HG03135 (cell line): Measurements from ENCODE around the gene LMO2.

ENCODE experiments used
- ATAC-seq: cut with Tn5 transposase; IDR thresholded peaks from one replicate; pipeline ENCODE4 v1.9.1; 2021; ENCODE audit warnings: mild to moderate bottlenecking, moderate library complexity; ENCODE audit not compliant: unreplicated experiment

Gene LMO2

DNA sequence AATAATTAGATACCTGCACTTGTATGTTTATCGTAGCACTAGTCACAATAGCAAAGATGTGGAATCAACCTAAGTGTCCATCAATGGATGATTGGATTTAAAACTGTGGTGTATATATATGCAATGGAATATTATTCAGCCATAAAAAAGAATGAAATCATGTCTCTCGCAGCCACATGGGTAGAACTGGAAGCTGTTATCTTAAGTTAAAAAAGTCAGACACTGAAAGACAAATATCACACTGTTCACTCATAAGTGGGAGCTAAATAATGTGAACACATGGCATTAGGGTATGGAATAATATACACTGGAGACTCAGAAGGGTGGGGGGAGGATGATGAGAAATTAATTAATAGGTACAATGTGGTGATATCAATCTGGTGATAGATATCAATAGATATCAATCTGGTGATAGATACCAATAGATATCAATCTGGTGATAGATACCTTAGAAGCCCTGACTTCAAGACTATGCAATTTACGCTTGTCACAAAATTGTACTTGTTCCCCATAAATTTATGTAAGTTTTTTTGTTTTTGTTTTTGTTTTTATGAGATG is 2.0 kb downstream of the LMO2 start:
- no peak for ATAC-seq

DNA sequence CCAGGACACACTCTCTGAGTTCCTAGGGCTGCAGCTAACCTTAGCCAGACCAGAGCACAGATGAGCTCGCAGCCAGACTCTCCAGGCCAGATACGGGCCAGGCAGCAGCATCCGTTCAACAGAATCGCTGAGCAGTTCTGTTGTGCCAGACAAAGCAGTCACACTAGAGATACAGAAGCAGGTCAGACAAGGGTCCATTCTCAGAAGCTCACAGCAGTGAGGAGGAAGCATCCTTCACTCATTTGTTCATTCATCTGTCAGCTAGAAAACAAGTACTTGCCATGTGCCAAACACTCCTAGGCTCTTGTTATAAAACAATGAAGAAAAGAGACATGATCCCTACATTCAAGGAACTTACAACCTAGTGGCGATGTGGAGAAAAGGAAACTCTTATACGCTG is 2.6 kb downstream of the LMO2 start:
- ATAC-seq = no peak

DNA sequence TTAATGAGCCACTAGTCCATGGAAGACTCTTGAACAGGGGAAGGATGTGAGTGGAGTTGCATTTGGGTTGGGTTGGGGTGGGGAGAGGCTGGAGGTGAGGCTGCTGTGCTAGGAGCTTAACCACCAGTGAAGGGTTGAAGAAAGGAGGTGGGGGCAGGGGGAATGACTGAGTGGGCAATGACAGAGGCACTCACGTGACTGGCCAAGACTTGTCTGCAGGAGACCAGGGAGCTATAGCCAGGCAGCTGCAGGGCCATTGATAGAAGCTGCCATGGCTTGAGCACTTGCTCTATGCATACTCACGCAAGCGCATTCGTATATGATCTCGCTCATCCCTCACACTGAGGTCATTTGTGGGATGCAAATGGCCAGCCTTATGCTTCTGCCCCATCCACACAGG is 4.0 kb downstream of the LMO2 start:
- no peak for ATAC-seq

DNA sequence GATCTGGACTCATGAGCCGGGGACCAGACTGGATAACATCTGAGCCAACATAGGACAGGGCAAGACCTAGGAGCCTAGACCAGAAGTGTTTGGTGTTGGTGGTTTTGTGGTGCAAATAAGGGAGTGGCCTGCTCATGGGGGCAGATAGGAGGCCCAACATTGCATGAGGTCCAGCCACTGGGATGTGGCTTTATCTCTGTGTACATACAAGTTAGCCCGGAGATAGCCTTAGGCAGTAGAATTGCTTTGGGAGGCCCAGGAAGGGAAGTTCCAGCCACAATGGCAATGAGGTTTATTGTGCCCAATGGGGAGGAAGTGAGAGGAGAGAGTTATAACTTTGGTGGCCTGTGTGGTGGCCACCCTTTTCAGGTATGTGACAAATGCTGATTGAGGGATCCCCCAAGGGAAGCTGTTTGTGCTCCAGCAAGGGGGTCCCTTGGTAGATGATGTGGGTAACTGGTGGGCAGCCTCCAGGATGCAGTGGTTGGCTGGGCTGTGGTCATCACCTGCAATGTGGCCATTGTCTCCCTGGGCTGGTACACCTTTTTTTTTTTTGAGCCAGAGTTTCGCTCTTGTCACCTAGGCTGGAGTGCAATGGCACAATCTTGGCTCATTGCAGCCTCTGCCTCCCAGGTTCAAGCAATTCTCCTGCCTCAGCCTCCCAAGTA is 6.4 kb downstream of the LMO2 start:
- ATAC-seq = no peak

DNA sequence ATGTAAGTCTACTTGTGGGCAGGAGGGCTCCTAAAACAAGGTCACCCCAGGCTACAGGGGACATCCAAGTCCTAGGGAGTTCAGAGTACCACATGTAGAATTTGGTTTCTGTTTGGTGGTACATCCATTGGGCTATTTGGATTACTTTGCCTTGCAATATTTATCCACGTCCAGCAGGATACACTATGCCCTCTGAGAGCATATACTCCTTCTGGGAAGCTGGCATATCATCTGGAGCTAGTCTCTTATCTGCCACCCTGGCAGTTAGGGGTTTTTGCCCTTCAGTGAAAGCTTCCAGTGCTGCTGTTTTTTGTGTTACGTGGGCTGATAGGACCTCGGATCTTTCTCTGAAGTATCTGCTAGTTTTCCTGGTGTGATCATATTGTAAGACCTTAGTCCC is 7.3 kb downstream of the LMO2 start:
- no peak for ATAC-seq

DNA sequence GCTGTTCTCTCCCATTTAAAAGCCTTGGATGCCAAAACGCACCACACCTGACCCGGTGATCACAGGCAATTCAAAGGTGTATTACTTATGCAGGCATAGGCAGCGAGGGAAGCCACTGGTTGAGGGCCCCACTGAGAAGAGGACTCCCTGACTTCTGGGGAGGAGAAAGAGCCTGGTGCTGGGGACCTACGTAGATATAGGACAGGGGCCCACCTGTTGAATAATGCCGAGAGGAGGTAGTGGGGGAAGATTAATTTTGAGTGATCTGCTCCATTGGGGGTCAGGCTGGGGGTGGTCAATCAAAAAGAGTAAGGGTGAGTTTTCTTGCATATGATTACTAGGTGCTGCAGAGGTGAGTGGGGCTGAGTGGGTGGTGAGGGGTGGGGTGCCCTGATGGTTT is 7.8 kb downstream of the LMO2 start:
- ATAC-seq = no peak

DNA sequence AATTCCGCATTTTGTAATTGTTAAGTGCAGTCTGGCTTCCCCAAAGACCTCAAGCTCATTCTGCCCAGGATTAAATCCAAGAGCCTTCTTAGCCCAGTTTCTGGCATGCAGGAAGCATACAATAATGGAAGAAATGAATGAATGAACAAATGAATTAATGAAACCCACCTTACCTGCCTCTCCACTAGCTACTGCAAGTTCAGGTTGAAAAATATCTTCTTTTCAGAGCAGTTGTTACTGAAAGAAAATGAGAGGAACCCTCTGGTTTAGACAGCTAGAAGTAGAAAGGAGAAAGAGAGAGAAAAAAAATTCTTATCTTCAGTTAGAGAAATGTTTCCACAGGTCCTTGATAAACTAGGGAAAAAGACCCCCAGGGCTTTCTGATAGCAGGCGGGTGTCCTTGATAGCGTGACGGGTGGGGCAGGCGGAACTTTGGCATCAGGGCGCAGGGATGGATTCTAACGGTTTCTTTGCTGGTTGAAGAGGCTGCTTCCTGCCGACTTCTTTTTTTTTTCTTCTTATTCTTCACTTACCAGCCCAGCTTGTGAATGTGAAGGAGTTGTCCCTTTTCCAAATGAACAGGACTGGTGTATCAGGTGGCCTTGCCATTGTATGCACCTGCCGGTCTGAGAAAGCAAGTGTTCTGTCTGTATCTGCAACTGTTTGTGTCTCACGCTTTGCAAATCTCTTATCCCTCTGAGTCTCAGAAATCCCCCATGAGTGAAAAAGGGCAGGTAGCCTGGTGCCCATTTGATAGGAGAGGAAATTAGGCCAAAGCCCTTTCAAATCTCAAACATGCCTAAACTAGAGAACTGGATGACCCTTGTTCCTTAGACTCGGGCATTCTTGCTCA is 10.0 kb downstream of the LMO2 start:
- ATAC-seq = no peak

DNA sequence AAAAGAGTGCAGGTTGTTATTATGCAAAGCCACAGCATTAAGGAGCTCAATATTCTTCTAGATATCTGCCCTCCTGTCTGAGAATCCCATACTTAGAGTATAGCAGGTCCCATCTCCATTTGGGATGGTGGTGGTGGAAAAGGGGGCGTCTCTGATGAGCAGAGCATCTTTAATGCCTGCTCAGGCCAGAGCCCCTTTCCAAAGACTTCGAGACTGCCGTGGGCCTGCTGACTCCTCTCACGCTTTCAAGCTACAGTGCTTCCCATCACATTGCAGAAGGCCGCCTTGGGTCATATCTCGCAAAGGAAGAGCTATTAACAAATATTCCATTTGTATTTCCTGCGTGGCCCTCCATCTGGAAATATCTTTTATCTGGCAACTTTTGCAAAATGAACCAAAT is 10.9 kb downstream of the LMO2 start:
- no peak for ATAC-seq

DNA sequence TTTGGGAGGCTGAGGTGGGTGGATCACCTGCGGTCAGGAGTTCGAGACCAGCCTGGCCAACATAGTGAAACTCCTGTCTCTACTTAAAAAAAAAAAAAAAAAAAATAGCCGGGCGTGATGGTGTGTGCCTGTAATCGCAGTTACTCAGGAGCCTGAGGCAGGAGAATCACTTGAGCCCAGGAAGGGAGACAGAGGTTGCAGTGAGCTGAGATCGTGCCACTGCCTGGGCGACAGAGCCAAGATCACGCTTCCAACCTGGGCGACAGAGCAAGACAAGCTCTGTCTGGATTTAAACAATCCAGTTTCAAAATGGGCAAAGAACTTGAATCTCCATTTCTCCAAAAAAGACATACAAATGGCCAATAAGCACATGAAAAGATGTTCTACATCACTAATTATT is 12.5 kb downstream of the LMO2 start:
- no peak for ATAC-seq

DNA sequence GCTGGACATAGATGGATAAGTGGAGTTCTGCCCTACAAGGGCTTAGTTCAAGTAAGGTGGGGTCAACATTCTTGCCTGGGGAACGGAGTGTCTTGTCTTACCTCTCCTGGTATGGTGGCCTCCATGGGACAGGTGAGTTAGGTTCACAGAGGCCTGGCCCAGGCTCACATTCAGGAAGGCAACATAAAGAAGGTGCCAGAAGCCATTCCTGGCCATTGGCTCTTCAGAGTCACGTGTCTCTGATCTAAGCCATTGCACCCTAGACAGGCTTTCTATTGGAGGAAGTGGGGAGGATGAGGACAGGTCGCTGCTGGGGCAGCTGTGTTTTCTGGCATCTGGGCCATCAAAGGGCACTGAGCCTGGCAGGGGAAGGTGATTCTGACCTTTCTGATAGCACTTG is 14.8 kb downstream of the LMO2 start:
- ATAC-seq = no peak

DNA sequence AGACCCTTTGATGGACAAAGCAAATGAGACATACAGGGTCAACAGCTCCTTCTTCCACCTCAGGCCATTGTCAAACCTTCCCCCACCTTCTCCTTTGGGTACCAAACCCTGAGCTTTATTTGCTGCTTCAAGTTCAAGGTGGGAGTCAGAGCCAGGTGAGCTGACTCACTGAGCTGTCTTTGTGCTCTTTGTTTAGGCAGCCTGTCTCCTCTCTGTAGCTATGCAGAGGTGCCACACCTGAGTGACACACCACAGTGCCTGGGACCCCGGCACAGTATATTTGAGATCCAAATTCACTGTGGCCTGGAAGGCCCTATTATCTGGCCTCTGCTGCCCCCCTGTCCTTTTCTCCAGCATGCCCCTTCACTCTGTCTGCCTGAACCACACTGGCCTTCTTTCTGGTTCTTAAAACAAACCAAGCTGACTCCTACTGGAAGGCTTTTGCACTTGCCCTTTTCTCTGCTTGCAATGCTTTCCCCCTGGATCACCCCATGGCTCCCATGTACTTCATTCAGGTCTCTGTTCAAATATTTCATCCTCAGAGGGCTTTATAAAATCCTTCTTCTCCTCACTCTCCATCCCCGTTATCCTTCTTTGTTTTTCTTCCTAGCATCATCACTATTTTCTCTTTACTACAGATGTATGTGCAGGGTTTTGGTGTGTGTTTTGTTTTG is 16.1 kb downstream of the LMO2 start:
- no peak for ATAC-seq

DNA sequence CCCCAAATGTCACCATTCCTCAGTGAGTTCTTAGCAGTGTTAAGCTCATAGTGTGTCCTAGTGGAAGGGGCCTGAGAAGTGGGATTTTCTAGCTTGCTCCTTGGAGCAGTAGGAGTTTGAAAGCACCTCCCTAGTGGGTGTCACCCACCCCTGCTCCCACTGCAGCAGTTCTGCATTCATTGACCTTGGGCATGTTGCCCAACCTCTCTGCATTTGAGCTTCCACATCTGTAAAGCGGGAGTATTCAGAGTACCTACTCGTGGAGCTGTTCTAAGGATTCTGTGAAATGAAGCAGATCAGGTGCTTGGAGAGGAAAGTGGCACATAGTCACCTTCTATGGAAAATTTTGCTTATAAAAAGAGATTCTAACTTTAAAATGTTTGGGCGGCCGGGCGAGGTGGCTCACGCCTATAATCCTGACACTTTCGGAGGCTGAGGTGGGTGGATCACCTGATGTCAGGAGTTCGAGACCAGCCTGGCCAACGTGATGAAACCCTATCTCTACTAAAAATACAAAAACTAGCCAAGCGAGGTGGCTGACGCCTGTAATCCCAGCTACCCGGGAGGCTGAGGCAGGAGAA is 16.9 kb downstream of the LMO2 start:
- no peak for ATAC-seq

DNA sequence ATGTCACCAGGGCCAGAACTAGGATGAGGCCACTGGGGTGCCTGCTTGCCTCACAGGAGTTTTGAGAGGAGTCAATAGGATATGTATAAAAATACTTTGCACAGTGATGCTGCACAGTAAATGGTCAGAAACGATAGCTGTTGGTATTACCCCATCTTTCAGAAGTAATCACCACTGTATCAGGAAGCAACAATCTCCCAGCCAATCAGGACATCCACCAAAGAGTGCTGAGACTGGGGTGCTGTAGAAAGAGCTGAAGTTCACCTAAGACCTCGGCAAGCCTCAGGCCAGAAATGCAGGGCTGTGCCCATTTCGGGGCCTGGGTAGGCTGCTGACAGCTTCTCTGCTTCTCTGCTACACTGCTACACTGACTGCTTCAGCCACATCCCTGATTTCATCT is 17.4 kb downstream of the LMO2 start:
- ATAC-seq = no peak

DNA sequence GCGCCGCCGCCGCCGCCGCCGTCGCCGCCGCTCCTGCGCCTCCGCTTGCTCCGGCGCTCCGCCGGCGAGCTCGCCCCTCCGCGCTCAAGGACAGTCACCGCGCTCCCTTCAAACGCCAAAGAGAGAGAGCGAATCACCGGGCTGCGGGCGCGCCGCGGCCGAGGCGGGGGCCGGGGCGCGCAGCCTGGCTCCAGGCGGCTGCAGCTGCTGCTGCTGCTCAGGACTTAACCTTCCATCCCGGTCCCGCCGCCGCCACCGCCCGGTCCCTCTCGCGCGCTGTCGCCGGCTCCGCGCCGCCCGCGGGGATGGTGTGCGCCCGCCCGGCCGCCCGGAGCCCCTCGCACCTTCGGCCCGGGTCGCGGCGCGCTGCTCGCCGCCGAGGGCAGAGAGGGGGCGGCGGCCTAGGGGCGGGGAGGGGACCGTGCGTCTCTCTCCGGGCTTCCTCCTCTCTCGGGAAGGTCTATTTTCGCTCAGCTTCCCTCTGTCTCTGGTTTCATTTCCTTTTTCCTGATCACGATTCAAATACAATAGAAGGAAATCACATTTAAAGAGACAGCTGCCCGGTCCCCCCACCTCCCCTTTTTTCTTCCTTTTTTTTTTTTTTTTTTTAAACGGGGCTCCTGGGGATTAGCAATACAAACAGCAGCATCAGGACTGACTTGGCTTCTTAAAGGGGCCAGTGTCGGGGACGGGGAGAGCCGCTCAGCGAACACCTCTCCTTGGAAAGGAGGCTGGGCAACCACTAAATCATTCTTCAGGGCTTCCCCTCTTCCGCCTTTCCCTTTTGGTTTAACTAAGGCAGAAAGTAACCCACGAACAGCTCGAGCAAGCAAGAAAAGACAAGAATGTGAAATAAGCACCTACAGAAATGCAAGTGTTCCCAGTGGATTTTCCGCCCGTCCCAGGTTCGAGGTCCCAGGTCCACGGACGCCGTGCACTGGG is 22.1 kb downstream of the LMO2 start:
- ATAC-seq = peak; percentile 45

DNA sequence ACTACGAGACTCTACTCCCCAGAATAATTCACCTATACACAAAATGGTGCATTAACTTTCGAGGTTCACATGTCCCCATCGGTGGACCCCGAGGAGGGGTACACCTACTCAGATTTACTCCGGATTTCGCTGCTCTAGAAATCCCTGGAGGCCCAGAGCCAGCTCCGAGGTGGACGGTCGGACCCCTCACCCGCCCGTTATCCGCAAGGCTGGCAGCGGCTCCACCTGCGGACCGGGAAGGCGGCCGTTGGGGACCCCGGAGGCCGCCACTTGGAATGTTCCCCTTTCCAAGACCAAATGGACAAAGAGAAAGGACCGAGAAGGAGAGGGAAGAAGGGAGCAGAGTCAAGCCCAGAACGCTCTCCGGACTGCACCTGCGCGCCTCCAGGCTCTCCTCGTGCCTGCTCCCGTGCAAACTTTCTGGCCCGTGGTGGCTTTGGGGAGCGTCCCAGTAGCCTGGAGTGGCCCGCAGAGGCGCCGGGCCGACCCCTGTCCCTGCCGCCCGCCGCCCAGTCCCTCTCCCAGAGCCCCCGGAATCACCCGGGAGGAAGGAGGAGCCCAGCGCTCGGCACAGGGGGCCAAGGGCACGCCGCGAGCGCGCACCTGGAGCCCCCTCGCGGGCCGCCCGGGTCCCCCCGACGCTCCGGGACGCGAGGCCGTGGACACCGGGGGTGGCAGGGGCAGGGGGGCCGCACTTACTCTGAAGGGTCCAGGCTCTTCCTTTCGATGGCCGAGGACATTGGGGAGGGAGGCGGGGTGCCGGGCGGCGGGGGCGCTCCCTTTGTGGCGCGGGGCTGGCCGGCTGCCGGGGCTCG is 23.0 kb downstream of the LMO2 start:
- no peak for ATAC-seq

DNA sequence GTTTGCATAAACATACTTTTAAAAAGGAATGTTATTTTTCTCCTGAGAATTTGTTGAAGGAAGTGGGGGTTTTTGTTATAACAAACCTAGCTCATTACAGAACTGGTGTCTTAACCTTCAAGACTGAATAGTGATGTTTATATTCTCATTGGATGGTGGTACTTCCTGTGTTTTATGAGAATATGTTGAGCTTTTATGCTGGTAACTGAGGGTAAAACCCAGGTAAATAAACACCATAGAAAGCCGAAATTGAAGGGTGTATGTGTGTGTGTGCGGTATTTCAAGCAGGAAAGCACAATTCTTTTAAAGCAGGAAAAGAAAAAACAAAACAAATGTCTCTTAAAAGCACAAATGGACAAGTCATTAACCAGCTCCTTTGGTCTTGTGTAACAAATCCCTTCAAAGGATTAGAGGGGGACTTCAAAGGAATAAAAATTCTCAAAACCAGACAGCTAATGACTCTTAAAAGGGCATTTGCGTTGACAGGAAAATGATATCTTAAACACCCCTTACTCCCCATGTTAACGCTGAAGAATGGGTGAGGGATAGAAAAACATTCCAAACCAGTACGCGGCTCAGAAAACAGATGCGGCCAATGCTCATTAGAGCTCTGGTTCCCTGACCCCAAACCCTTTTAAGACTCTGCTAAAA is 23.8 kb downstream of the LMO2 start:
- no peak for ATAC-seq

DNA sequence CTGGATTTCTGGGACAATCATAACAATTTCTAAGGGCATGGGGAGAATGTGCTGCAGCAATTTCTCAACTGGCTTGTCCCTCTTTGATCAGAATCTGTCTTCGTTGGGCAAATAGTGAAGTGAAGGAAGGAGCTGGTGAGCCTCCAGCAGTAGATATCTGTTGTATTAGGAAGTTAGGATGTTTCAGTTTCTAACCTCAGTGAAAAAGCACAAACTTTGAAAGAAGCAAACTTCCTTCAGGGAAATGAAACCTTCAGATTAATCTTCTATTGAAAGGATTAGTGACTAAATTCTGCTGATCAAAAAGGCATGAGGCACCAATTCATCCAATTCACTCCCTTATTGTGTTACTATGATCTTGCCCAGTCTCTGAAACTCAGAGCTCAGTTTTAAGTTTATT is 24.3 kb downstream of the LMO2 start:
- no peak for ATAC-seq

DNA sequence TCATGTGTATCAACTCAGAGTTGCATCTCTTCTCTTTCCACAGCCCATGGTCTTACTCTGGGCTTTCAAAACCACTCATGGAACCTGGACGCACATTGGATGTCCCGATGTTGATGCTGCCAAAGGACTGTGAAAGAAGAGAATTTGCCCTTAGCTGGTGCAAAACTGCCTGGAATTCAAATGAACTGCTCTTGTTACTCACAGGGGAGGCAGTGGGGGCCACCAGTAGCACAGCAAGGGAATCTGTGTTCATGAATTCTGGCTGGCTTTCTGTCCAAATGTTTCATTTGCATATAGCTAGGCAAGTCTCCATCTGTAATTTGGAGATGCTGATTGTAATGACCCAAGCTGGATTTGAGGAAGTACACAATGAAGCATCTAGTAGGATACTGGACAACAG is 24.9 kb downstream of the LMO2 start:
- no peak for ATAC-seq

DNA sequence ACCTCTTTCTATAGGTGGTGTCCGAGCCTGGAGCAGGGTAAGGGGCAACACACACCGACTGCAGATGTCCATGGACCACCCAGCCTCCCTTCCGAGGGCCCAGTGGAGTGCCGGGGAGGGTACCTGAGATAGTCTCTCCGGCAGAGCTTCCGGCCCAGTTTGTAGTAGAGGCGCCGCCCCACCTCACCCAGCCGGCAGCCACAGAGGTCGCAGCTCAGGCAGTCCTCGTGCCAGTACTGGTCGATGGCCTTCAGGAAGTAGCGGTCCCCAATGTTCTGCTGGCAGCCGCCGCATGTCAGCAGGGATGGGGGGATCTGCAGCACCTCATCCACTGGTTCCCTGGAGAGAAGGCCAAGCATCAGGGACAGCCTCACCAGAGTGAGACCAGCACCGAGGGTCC is 27.4 kb downstream of the LMO2 start:
- no peak for ATAC-seq
